Glutamatergic neuron (in vitro differentiated cells): Measurements from ENCODE around the gene MAST2. TPM values are rescaled to one million over a fixed set of nuclear protein-coding genes. Genes with fewer than 3 reads are reported as not detected.

Source experiments
- DNase-seq: peaks from one replicate; pipeline ENCODE4 v3.0.0; 2022
- H3K27ac Mint-ChIP-seq: one replicate; pipeline ENCODE4 v1.8.0; 2020; ENCODE audit warnings: mild to moderate bottlenecking, mixed read lengths, inconsistent platforms; ENCODE audit not compliant: unreplicated experiment
- H3K27me3 Mint-ChIP-seq: one replicate; pipeline ENCODE4 v1.8.0; 2020; ENCODE audit warnings: mild to moderate bottlenecking, moderate library complexity, mixed read lengths, inconsistent platforms; ENCODE audit not compliant: unreplicated experiment
- H3K36me3 Mint-ChIP-seq: one replicate; pipeline ENCODE4 v1.8.0; 2020; ENCODE audit warnings: mild to moderate bottlenecking, mixed read lengths, inconsistent platforms; ENCODE audit not compliant: unreplicated experiment
- H3K4me1 Mint-ChIP-seq: one replicate; pipeline ENCODE4 v1.8.0; 2020; ENCODE audit warnings: mild to moderate bottlenecking, low read depth, mixed read lengths, inconsistent platforms; ENCODE audit not compliant: unreplicated experiment
- H3K4me3 Mint-ChIP-seq: one replicate; pipeline ENCODE4 v1.8.0; 2020; ENCODE audit warnings: mild to moderate bottlenecking, mixed read lengths, inconsistent platforms; ENCODE audit not compliant: unreplicated experiment
- H3K9me3 Mint-ChIP-seq: one replicate; pipeline ENCODE4 v1.8.0; 2020; ENCODE audit warnings: mild to moderate bottlenecking, moderate library complexity, mixed read lengths, inconsistent platforms; ENCODE audit not compliant: unreplicated experiment
- total RNA-seq: library from RNA; stranded (reverse); fragmentation: NEBNext Ultra II Directional; extraction: Animal tissue kit (Norgen Biotek cat#: 25700); gene quantifications from one replicate; pipeline ENCODE4 v1.2.1, GENCODE V29; 2021; ENCODE audit not compliant: unreplicated experiment
- TF ChIP-seq, protein P1 (sequence below): fragments of 200-600 bp; sonication (generic); IDR thresholded peaks from one replicate; pipeline ENCODE4 v1.5.0; 2021; ENCODE audit not compliant: partially characterized antibody, unreplicated experiment

Gene MAST2
- total RNA-seq, 1 donor from 2014 or later, result 95.1 TPM

GRCh38 chr1:46041551-46041950 lies 238.1 kb downstream of the MAST2 start:
- H3K4me3 Mint-ChIP-seq, result no peak overlapping the region
- H3K36me3 Mint-ChIP-seq, result peaks cover 4% of the 10 kb centered on the region
- no peak overlapping the region for H3K27ac Mint-ChIP-seq
- peaks cover 3% of the 10 kb centered on the region for H3K27me3 Mint-ChIP-seq
- TF ChIP-seq, protein P1, sequence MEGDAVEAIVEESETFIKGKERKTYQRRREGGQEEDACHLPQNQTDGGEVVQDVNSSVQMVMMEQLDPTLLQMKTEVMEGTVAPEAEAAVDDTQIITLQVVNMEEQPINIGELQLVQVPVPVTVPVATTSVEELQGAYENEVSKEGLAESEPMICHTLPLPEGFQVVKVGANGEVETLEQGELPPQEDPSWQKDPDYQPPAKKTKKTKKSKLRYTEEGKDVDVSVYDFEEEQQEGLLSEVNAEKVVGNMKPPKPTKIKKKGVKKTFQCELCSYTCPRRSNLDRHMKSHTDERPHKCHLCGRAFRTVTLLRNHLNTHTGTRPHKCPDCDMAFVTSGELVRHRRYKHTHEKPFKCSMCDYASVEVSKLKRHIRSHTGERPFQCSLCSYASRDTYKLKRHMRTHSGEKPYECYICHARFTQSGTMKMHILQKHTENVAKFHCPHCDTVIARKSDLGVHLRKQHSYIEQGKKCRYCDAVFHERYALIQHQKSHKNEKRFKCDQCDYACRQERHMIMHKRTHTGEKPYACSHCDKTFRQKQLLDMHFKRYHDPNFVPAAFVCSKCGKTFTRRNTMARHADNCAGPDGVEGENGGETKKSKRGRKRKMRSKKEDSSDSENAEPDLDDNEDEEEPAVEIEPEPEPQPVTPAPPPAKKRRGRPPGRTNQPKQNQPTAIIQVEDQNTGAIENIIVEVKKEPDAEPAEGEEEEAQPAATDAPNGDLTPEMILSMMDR, result no peak
- peaks cover 8% of the 10 kb centered on the region for H3K4me1 Mint-ChIP-seq
- peaks cover 3% of the 10 kb centered on the region for H3K9me3 Mint-ChIP-seq
- DNase-seq, result no peak

DNA sequence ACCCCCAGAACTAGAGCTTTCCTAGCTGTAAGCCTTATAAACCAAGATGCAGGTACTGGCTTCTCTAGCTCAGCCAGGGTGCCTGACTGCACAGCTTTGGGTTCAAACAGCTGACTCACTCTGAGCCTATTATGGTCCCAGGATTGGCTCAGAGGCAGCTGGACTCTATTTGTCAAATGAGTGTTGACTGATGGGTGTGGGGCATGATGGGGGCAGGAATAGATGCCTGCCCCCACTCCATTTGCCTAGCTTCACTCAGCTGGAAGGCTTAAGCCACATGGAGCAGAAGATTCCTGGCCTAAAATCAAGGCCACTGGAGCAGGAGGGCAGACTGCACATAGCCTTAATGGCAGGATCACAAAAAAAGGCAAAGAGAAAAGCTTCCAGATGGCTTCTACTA lies 238.6 kb downstream of the MAST2 start:
- no peak overlapping the region for H3K27ac Mint-ChIP-seq
- H3K36me3 Mint-ChIP-seq, result peaks cover 4% of the 10 kb centered on the region
- H3K4me3 Mint-ChIP-seq, result no peak overlapping the region
- DNase-seq, result no peak
- H3K9me3 Mint-ChIP-seq, result peaks cover 3% of the 10 kb centered on the region
- TF ChIP-seq, protein P1, result no peak
- H3K27me3 Mint-ChIP-seq, result peaks cover 3% of the 10 kb centered on the region
- peaks cover 9% of the 10 kb centered on the region for H3K4me1 Mint-ChIP-seq

GRCh38 chr1:46043458-46044017 lies 240.1 kb downstream of the MAST2 start:
- Mint-ChIP-seq H3K27ac (no peak overlapping the region), H3K4me3 (no peak overlapping the region), H3K36me3 (peaks cover 4% of the 10 kb centered on the region), H3K27me3 (peaks cover 3% of the 10 kb centered on the region), H3K9me3 (peaks cover 4% of the 10 kb centered on the region), H3K4me1 (peaks cover 13% of the 10 kb centered on the region)
- DNase-seq, result no peak
- TF ChIP-seq, protein P1, result no peak

- DNase-seq, result no peak
- no peak overlapping the region for H3K27ac Mint-ChIP-seq
- peaks cover 3% of the 10 kb centered on the region for H3K27me3 Mint-ChIP-seq
- no peak overlapping the region for H3K4me3 Mint-ChIP-seq
- TF ChIP-seq, protein P1, result no peak
- peaks cover 4% of the 10 kb centered on the region for H3K36me3 Mint-ChIP-seq
- peaks cover 16% of the 10 kb centered on the region for H3K4me1 Mint-ChIP-seq
- H3K9me3 Mint-ChIP-seq, result peaks cover 4% of the 10 kb centered on the region
Measured at GRCh38 chr1:46044116-46044515, 240.7 kb downstream of the MAST2 start.

GRCh38 chr1:46053734-46054133 lies 250.3 kb downstream of the MAST2 start:
- DNase-seq, result no peak
- H3K9me3 Mint-ChIP-seq, result no peaks in the 10 kb centered on the region
- H3K36me3 Mint-ChIP-seq, result peaks cover 13% of the 10 kb centered on the region
- H3K27ac Mint-ChIP-seq, result no peak overlapping the region
- no peak overlapping the region for H3K4me3 Mint-ChIP-seq
- H3K27me3 Mint-ChIP-seq, result peaks cover 8% of the 10 kb centered on the region
- TF ChIP-seq, protein P1, result no peak
- H3K4me1 Mint-ChIP-seq, result peaks cover 6% of the 10 kb centered on the region
